ENCODE data around the gene CABLES2. TPM values are rescaled to one million over a fixed set of nuclear protein-coding genes. Genes with fewer than 3 reads are reported as not detected.

CABLES2 gene
- total RNA-seq, 1 experiment from 2014 or later: 12.4 TPM

DNA sequence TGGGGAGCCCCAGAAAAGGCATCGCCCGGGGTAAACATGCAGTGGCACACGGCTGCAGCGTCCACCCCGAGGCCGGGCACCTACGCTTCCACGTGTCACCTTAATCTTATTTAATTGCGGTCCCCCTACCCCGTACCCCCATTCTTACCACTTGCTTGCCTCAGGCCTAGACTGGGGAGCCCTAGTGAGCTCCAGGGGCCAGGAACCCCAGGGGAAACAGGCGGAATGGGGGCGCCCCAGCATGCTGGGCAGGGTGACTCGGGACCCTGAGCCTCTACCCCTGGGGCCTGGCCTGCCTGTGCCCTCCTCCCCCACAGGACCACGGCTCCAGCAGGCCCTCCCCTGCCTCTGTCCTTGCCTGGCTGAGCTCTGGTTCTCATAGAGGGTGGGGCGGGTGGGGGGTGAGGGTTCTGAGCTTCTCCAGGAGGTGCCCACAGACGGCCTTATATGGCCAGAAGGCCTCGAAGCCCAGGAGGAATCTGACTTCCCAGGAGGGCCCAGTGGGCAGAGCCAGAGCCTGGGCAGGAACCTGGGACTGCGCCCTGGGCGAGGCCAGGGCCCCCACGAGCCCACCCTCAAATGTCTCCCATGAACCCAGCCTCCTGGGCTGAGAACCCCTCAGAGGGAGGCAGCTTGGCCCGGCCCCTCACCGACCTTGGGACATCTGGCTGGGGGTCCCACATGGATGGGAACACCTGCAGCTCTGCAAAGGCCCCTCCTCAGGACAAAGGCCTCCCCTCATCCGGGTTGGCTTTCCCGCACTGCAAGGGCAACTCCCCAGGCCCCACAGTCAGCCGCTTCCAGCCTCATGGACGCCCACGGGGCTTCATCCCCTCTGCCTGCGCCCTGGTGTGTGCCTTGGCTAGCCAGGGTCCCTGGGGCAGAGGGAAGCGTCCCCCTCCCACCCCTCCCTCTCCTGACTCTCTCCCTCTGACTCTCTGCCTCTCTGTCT lies 34.8 kb downstream of the CABLES2 start:
- no peaks in the 10 kb centered on the region for H4K20me1 ChIP-seq (ENCODE audit: low read length)
- H3K27ac ChIP-seq (ENCODE audit: low read length): no peak overlapping the region
- no peaks in the 10 kb centered on the region for H3K9me2 ChIP-seq (replicated peaks; ENCODE audit: low read length)
- H3K4me1 ChIP-seq (ENCODE audit: insufficient read depth, low read length): peaks cover 41% of the 10 kb centered on the region
- H3K9ac ChIP-seq (ENCODE audit: low read length): no peak overlapping the region
- H3K79me2 ChIP-seq (ENCODE audit: low read length): no peaks in the 10 kb centered on the region
- H3K4me3 ChIP-seq (ENCODE audit: low read length): no peak overlapping the region
- TF ChIP-seq EZH2phosphoT487 (IDR thresholded peaks at IDR 0.05; ENCODE audit: borderline replicate concordance, low read length) (no peak), EZH2 (IDR thresholded peaks at IDR 0.05; ENCODE audit: low read length, unreplicated experiment) (no peak)
- H3K27me3 ChIP-seq (ENCODE audit: low read length): no peaks in the 10 kb centered on the region
- H3K4me2 ChIP-seq (ENCODE audit: low read length): no peak overlapping the region
- BruUV-seq (replicated peaks): no TSS peak
- ATAC-seq (no peak), DNase-seq (no peak)
- no peak overlapping the region for H2AFZ ChIP-seq (ENCODE audit: low read length)
- no peaks in the 10 kb centered on the region for H3K36me3 ChIP-seq (ENCODE audit: low read depth, low read length)
- H3F3A ChIP-seq (ENCODE audit: low read length, unreplicated experiment): no peaks in the 10 kb centered on the region
- no peaks in the 10 kb centered on the region for H3K9me3 ChIP-seq (ENCODE audit: low read length)
- CTCF ChIA-PET: interaction anchor here (1.0 kb wide), 1 partner anchor 10 kb away, joined by 6 read pairs; no protein-coding TSS in a partner anchor
- intact Hi-C loops (cut with micrococcal nuclease): no loop called here
- POLR2A ChIA-PET (ENCODE audit: unreplicated experiment): no interaction called here

- TF ChIP-seq EZH2 (IDR thresholded peaks at IDR 0.05; ENCODE audit: low read length, unreplicated experiment): no peak
- TF ChIP-seq, protein P1, sequence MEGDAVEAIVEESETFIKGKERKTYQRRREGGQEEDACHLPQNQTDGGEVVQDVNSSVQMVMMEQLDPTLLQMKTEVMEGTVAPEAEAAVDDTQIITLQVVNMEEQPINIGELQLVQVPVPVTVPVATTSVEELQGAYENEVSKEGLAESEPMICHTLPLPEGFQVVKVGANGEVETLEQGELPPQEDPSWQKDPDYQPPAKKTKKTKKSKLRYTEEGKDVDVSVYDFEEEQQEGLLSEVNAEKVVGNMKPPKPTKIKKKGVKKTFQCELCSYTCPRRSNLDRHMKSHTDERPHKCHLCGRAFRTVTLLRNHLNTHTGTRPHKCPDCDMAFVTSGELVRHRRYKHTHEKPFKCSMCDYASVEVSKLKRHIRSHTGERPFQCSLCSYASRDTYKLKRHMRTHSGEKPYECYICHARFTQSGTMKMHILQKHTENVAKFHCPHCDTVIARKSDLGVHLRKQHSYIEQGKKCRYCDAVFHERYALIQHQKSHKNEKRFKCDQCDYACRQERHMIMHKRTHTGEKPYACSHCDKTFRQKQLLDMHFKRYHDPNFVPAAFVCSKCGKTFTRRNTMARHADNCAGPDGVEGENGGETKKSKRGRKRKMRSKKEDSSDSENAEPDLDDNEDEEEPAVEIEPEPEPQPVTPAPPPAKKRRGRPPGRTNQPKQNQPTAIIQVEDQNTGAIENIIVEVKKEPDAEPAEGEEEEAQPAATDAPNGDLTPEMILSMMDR (conservative IDR thresholded peaks at IDR 0.05; ENCODE audit: low read depth, low read length): no peak
- no peak for TF ChIP-seq EZH2phosphoT487 (IDR thresholded peaks at IDR 0.05; ENCODE audit: borderline replicate concordance, low read length)
- DNase-seq (no peak), ATAC-seq (no peak)
- H3K4me3 ChIP-seq (ENCODE audit: low read length): no peak overlapping the region
- peaks cover 3% of the 10 kb centered on the region for H3K79me2 ChIP-seq (ENCODE audit: low read length)
- H3K9me2 ChIP-seq (replicated peaks; ENCODE audit: low read length): no peaks in the 10 kb centered on the region
- BruUV-seq (replicated peaks): no TSS peak
- H3K9me3 ChIP-seq (ENCODE audit: low read length): no peaks in the 10 kb centered on the region
- ChIA-PET POLR2A (ENCODE audit: unreplicated experiment) (no interaction called here), CTCF (interaction anchor here (1.0 kb wide), 1 partner anchor 11 kb away, joined by 6 read pairs; no protein-coding TSS in a partner anchor)
- peaks cover 41% of the 10 kb centered on the region for H3K4me1 ChIP-seq (ENCODE audit: insufficient read depth, low read length)
- no peaks in the 10 kb centered on the region for H4K20me1 ChIP-seq (ENCODE audit: low read length)
- no peak overlapping the region for H3K4me2 ChIP-seq (ENCODE audit: low read length)
- no peak overlapping the region for H3K9ac ChIP-seq (ENCODE audit: low read length)
- no peaks in the 10 kb centered on the region for H3F3A ChIP-seq (ENCODE audit: low read length, unreplicated experiment)
- H3K27me3 ChIP-seq (ENCODE audit: low read length): no peaks in the 10 kb centered on the region
- H2AFZ ChIP-seq (ENCODE audit: low read length): no peak overlapping the region
- H3K36me3 ChIP-seq (ENCODE audit: low read depth, low read length): no peaks in the 10 kb centered on the region
- intact Hi-C loops (cut with micrococcal nuclease): no loop called here
- no peak overlapping the region for H3K27ac ChIP-seq (ENCODE audit: low read length)
Measured at GRCh38 chr20:62371588-62372041, 35.5 kb downstream of the CABLES2 start.

GRCh38 chr20:62370807-62371587 lies 36.1 kb downstream of the CABLES2 start:
- intact Hi-C loops (cut with micrococcal nuclease): no loop called here
- Histone ChIP-seq H3F3A (ENCODE audit: low read length, unreplicated experiment) (no peaks in the 10 kb centered on the region), H3K9me2 (replicated peaks; ENCODE audit: low read length) (no peaks in the 10 kb centered on the region), H3K36me3 (ENCODE audit: low read depth, low read length) (no peaks in the 10 kb centered on the region), H3K4me1 (ENCODE audit: insufficient read depth, low read length) (peaks cover 41% of the 10 kb centered on the region), H2AFZ (ENCODE audit: low read length) (no peak overlapping the region), H3K9me3 (ENCODE audit: low read length) (no peaks in the 10 kb centered on the region), H4K20me1 (ENCODE audit: low read length) (no peaks in the 10 kb centered on the region), H3K27me3 (ENCODE audit: low read length) (no peaks in the 10 kb centered on the region), H3K9ac (ENCODE audit: low read length) (no peak overlapping the region), H3K79me2 (ENCODE audit: low read length) (peaks cover 9% of the 10 kb centered on the region), H3K27ac (ENCODE audit: low read length) (0 out of 2 replicates have a peak overlapping the region, but pooled peaks have one; percentile 58), H3K4me3 (ENCODE audit: low read length) (no peak overlapping the region), H3K4me2 (ENCODE audit: low read length) (no peak overlapping the region)
- TF ChIP-seq EZH2phosphoT487 (IDR thresholded peaks at IDR 0.05; ENCODE audit: borderline replicate concordance, low read length): no peak
- no peak for TF ChIP-seq EZH2 (IDR thresholded peaks at IDR 0.05; ENCODE audit: low read length, unreplicated experiment)
- DNase-seq (no peak), ATAC-seq (no peak)
- no TSS peak for BruUV-seq (replicated peaks)
- CTCF ChIA-PET: no interaction called here
- POLR2A ChIA-PET (ENCODE audit: unreplicated experiment): no interaction called here

Data from PC-3 (cell line).